MM.1S (cell line): Measurements from ENCODE around the gene CABLES1.

Experiments used
- DNase-seq: peaks from one replicate; pipeline ENCODE4 v3.0.0-alpha.2; 2015
- H2AFZ ChIP-seq: fragments of 300-600 bp; sonication (generic); 2 replicates; pipeline ENCODE4 v1.6.0; 2016; ENCODE audit warnings: antibody characterized with exemption, low read length
- H3F3A ChIP-seq: fragments of 300-600 bp; sonication (generic); 2 replicates; pipeline ENCODE4 v1.6.1; 2016; ENCODE audit warnings: mild to moderate bottlenecking, antibody characterized with exemption, low read length, moderate library complexity, mixed read lengths; ENCODE audit not compliant: insufficient read depth
- H3K27ac ChIP-seq: fragments of 300-600 bp; sonication (generic); 2 replicates; pipeline ENCODE4 v1.5.1; 2016; ENCODE audit warnings: mild to moderate bottlenecking, low read length
- H3K27me3 ChIP-seq: fragments of 300-600 bp; sonication (generic); replicated peaks from 2 replicates; pipeline ENCODE4 v1.6.0; 2016; ENCODE audit warnings: low read length; ENCODE audit not compliant: insufficient read depth
- H3K36me3 ChIP-seq: fragments of 300-600 bp; sonication (generic); replicated peaks from 2 replicates; pipeline ENCODE4 v1.6.1; 2016; ENCODE audit warnings: mild to moderate bottlenecking, low read length, mixed read lengths; ENCODE audit not compliant: insufficient read depth
- H3K4me1 ChIP-seq: fragments of 300-600 bp; sonication (generic); 2 replicates; pipeline ENCODE4 v1.6.1; 2016; ENCODE audit warnings: low read length, mixed read lengths
- H3K4me2 ChIP-seq: fragments of 300-600 bp; sonication (generic); 2 replicates; pipeline ENCODE4 v1.6.0; 2016; ENCODE audit warnings: low read depth, low read length
- H3K4me3 ChIP-seq: fragments of 300-600 bp; sonication (generic); 2 replicates; pipeline ENCODE4 v1.5.1; 2016; ENCODE audit warnings: low read length, mixed read lengths
- H3K79me2 ChIP-seq: fragments of 300-600 bp; sonication (generic); 2 replicates; pipeline ENCODE4 v1.6.1; 2016; ENCODE audit warnings: mixed run types, low read length, mixed read lengths
- H3K9ac ChIP-seq: fragments of 300-600 bp; sonication (generic); 2 replicates; pipeline ENCODE4 v1.6.1; 2016; ENCODE audit warnings: low read length, mixed read lengths
- H3K9me2 ChIP-seq: fragments of 300-600 bp; sonication (generic); replicated peaks from 2 replicates; pipeline ENCODE4 v1.6.1; 2016; ENCODE audit warnings: mild to moderate bottlenecking, low read length, mixed read lengths; ENCODE audit not compliant: insufficient read depth
- H3K9me3 ChIP-seq: fragments of 300-600 bp; sonication (generic); replicated peaks from 2 replicates; pipeline ENCODE4 v1.6.1; 2016; ENCODE audit warnings: mild to moderate bottlenecking, low read length, mixed read lengths; ENCODE audit not compliant: insufficient read depth
- H4K20me1 ChIP-seq: fragments of 300-600 bp; sonication (generic); 2 replicates; pipeline ENCODE4 v1.6.1; 2016; ENCODE audit warnings: mild to moderate bottlenecking, low read length, moderate library complexity, mixed read lengths; ENCODE audit not compliant: insufficient read depth
- CTCF ChIP-seq: fragments of 300-600 bp; sonication (generic); IDR thresholded peaks from 2 replicates; pipeline ENCODE4 v1.5.1; 2016; ENCODE audit warnings: antibody characterized with exemption, low read length, mixed read lengths
- EZH2 ChIP-seq: fragments of 300-600 bp; sonication (generic); optimal IDR thresholded peaks from 2 replicates; pipeline ENCODE3; 2017; ENCODE audit warnings: low read depth, mild to moderate bottlenecking, antibody characterized with exemption, low read length, mixed read lengths
- EZH2phosphoT487 ChIP-seq: fragments of 300-600 bp; sonication (generic); IDR thresholded peaks from 2 replicates; pipeline ENCODE4 v1.6.1; 2018; ENCODE audit warnings: antibody characterized with exemption, low read length

CABLES1 gene

DNA sequence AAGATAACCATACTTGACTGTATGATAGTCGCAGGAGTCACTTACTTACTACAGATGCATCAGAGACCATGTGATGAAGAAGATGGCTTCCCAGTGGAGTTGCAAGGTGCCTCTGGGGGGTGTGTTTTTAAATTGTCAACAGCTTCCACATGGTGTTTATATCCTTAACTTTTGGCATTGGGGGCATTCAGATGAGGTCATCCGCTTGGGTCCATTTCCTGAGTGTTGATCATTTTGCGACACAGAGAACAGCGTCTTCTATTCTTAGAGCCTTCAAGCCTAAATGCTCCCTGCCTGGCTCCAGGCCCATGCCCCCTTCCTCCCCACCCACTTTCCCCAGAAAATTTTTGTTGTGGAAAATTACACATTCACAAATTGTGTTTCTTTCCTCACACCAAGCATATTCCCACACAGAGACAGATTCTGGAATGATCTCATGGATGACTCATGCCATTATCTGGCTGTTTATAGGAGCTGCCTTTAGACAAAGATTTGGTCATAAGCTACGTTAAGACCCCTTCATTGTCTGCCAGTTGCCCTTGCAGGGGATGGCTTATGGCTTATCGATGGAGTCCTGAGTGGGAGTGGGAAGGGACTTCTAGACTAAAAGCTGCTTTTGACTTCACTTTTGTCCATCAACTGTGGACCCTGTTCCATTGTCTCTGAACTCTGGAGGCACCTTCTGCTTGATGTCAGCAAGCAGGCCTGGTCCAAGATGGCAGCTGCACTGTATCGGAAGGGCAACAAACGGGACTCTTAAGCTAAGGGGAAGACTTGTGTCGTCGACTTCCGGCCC is 91.8 kb downstream of the CABLES1 start:
- H3F3A ChIP-seq: peaks cover 58% of the 10 kb centered on the region
- H3K9me3 ChIP-seq: no peaks in the 10 kb centered on the region
- H3K79me2 ChIP-seq: peaks cover 19% of the 10 kb centered on the region
- H2AFZ ChIP-seq: no peak overlapping the region
- 0 out of 2 replicates have a peak overlapping the region, but pooled peaks have one; percentile 3 for H3K4me3 ChIP-seq
- peak overlapping the region; percentile 92 for H3K27ac ChIP-seq
- no peak for TF ChIP-seq CTCF
- TF ChIP-seq EZH2: no peak
- no peak for TF ChIP-seq EZH2phosphoT487
- H3K4me1 ChIP-seq: peaks cover 56% of the 10 kb centered on the region
- peak overlapping the region; percentile 71 for H3K9ac ChIP-seq
- no peak for DNase-seq
- no peaks in the 10 kb centered on the region for H3K9me2 ChIP-seq
- peak overlapping the region; percentile 40; the same call in 1 of the 2 replicates for H3K4me2 ChIP-seq
- H3K36me3 ChIP-seq: no peaks in the 10 kb centered on the region
- no peaks in the 10 kb centered on the region for H3K27me3 ChIP-seq
- no peaks in the 10 kb centered on the region for H4K20me1 ChIP-seq

DNA sequence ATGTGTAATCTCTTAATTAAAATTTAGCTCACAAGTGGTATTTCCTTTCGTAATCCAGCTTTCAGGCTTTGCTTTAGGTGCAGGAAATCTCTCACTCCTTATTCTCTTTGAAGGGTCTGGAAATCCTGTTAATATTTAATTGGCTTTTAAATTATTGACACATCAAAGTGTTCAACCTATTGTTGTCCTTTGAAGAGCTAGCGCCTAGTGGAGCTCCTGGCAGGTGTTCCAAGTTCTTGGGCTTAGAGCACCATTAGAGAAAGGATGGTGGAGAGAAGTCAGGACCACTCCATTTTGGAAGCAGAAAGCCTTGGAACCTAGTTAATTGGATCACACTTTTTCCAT is 92.4 kb downstream of the CABLES1 start:
- no peak for DNase-seq
- Histone ChIP-seq H3F3A (peaks cover 56% of the 10 kb centered on the region), H3K27me3 (no peaks in the 10 kb centered on the region), H3K9me2 (no peaks in the 10 kb centered on the region), H3K36me3 (0 out of 2 replicates have a peak, but pooled peaks cover under 1% of the 10 kb centered on the region), H3K79me2 (peaks cover 21% of the 10 kb centered on the region), H4K20me1 (no peaks in the 10 kb centered on the region), H3K9me3 (no peaks in the 10 kb centered on the region), H2AFZ (no peak overlapping the region), H3K4me2 (peak overlapping the region; percentile 40; the same call in 1 of the 2 replicates), H3K4me3 (0 out of 2 replicates have a peak overlapping the region, but pooled peaks have one; percentile 3), H3K27ac (peak overlapping the region; percentile 92), H3K4me1 (peaks cover 56% of the 10 kb centered on the region), H3K9ac (peak overlapping the region; percentile 71)
- TF ChIP-seq EZH2phosphoT487: no peak
- TF ChIP-seq CTCF: no peak
- TF ChIP-seq EZH2: no peak

GRCh38 chr18:23228102-23229061 is 93.1 kb downstream of the CABLES1 start:
- Histone ChIP-seq H3K9ac (peak overlapping the region; percentile 71), H3K4me1 (peaks cover 56% of the 10 kb centered on the region), H3F3A (peaks cover 56% of the 10 kb centered on the region), H3K9me3 (no peaks in the 10 kb centered on the region), H3K79me2 (peaks cover 25% of the 10 kb centered on the region), H3K9me2 (no peaks in the 10 kb centered on the region), H3K36me3 (0 out of 2 replicates have a peak, but pooled peaks cover 6% of the 10 kb centered on the region), H3K4me3 (peak overlapping the region; percentile 8; the same call in 1 of the 2 replicates), H4K20me1 (no peaks in the 10 kb centered on the region), H3K27ac (peak overlapping the region; percentile 92), H2AFZ (no peak overlapping the region), H3K27me3 (no peaks in the 10 kb centered on the region), H3K4me2 (peak overlapping the region; percentile 40; the same call in 1 of the 2 replicates)
- DNase-seq: peak; percentile 95
- TF ChIP-seq CTCF (0 out of 2 replicates have a peak, but pooled peaks have one; percentile 8), EZH2phosphoT487 (no peak), EZH2 (no peak)
